ENCODE measurements around the gene GMCL2.

GRCh38 chr5:178201927-178202235 lies 14.7 kb upstream of the GMCL2 start:
- TF ChIP-seq CTCF (conservative IDR thresholded peaks at IDR 0.05; ENCODE audit: low read depth, low read length) (no peak), EZH2 (IDR thresholded peaks at IDR 0.05; ENCODE audit: low read length, unreplicated experiment) (no peak), EZH2phosphoT487 (IDR thresholded peaks at IDR 0.05; ENCODE audit: borderline replicate concordance, low read length) (no peak)
